ENCODE results near the gene RHD.
"Not testable (repeated sequence)": the region's sequence is repeated elsewhere in the genome, so short reads cannot be mapped to it uniquely, and the experiment has no call there.

GRCh38 chr1:25287164-25287563, 14.9 kb downstream of the RHD start:
- not testable (repeated sequence) for TF ChIP-seq POLR2A (IDR thresholded peaks at IDR 0.05)
- TF ChIP-seq, protein P1, sequence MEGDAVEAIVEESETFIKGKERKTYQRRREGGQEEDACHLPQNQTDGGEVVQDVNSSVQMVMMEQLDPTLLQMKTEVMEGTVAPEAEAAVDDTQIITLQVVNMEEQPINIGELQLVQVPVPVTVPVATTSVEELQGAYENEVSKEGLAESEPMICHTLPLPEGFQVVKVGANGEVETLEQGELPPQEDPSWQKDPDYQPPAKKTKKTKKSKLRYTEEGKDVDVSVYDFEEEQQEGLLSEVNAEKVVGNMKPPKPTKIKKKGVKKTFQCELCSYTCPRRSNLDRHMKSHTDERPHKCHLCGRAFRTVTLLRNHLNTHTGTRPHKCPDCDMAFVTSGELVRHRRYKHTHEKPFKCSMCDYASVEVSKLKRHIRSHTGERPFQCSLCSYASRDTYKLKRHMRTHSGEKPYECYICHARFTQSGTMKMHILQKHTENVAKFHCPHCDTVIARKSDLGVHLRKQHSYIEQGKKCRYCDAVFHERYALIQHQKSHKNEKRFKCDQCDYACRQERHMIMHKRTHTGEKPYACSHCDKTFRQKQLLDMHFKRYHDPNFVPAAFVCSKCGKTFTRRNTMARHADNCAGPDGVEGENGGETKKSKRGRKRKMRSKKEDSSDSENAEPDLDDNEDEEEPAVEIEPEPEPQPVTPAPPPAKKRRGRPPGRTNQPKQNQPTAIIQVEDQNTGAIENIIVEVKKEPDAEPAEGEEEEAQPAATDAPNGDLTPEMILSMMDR (IDR thresholded peaks at IDR 0.05), result not testable (repeated sequence)

Measured in testis (tissue), 2 donors.